ENCODE results near the gene DELE1.
A peak's percentile ranks its signal among the peaks of the same experiment; 100 is the strongest.

The DELE1 gene

DNA sequence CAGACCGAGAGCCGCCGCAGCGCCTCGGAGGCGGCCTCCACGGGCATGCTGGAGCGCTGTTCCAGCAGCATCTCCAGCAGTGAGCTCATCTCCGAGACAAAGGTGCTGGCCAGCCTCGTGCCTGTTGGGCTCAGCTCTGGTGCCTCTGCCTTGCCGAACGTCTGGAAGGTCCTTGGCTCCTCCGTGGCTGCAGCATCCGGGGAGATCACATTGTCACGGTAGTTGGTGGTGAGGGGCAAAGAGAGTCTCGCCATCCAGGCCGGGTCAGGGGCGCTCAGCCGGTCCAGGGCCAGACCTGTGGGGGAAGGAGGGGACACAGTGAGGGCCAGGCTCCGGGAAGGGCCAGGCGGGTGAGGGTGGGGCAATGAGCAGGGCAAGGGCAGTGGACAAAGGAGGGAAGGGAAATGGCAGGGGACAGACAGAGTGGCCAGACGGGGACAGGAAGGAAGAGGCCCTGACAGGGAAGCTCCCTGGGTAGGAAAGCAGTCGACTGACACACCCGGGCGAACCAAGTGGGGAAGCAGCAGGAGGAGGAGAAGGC lies 21.9 kb downstream of the DELE1 start:
- H3K27ac ChIP-seq (ENCODE audit: low read depth, low read length), result no peak overlapping the region
- no peaks in the 10 kb centered on the region for H3K9me3 ChIP-seq (ENCODE audit: insufficient read depth, low read depth, low read length)
- H3K27me3 ChIP-seq (ENCODE audit: insufficient read depth, low read length), result no peaks in the 10 kb centered on the region
- no peak overlapping the region for H3K9ac ChIP-seq (ENCODE audit: low read depth, low read length)
- H3K4me3 ChIP-seq (ENCODE audit: low read length), result no peak overlapping the region
- H3K4me1 ChIP-seq (ENCODE audit: insufficient read depth, low read length), result 0 out of 2 replicates have a peak, but pooled peaks cover 13% of the 10 kb centered on the region
- H3K36me3 ChIP-seq (ENCODE audit: insufficient read depth, low read length), result 0 out of 2 replicates have a peak, but pooled peaks cover 2% of the 10 kb centered on the region
- 66% methylated on average over 25 of the region's 25 CpGs for WGBS

DNA sequence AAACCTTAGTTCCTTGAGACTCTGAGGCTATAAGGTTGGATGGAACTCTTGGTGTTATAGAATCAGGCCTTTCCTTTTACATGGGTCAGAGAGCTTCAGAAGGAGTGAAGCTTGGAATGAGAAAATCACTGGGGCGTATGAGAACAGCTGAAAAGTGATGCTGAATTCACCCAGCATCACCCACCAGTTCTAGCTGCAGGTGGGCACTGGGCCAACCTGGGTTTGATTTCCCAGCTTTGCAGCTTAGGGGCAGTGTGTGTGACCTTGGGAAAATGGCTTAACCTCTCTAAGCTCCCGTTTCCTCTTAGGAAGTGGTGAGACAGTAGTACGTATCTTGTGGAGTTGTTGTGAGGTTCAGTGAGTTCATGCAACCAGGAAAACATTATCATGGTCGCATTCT lies 23.6 kb downstream of the DELE1 start:
- Histone ChIP-seq H3K9me3 (ENCODE audit: insufficient read depth, low read depth, low read length) (no peaks in the 10 kb centered on the region), H3K27me3 (ENCODE audit: insufficient read depth, low read length) (no peaks in the 10 kb centered on the region), H3K27ac (ENCODE audit: low read depth, low read length) (no peak overlapping the region), H3K9ac (ENCODE audit: low read depth, low read length) (no peak overlapping the region), H3K36me3 (ENCODE audit: insufficient read depth, low read length) (no peaks in the 10 kb centered on the region), H3K4me3 (ENCODE audit: low read length) (no peak overlapping the region), H3K4me1 (ENCODE audit: insufficient read depth, low read length) (peaks cover 16% of the 10 kb centered on the region; the same call in 1 of the 2 replicates)
- 91% methylated on average over 4 of the region's 4 CpGs for WGBS

- Histone ChIP-seq H3K27ac (ENCODE audit: low read depth, low read length) (no peak overlapping the region), H3K4me3 (ENCODE audit: low read length) (no peak overlapping the region), H3K4me1 (ENCODE audit: insufficient read depth, low read length) (peaks cover 16% of the 10 kb centered on the region; the same call in 1 of the 2 replicates), H3K36me3 (ENCODE audit: insufficient read depth, low read length) (no peaks in the 10 kb centered on the region), H3K9ac (ENCODE audit: low read depth, low read length) (no peak overlapping the region), H3K9me3 (ENCODE audit: insufficient read depth, low read depth, low read length) (no peaks in the 10 kb centered on the region), H3K27me3 (ENCODE audit: insufficient read depth, low read length) (no peaks in the 10 kb centered on the region)
- WGBS, result 100% methylated on average over 2 of the region's 2 CpGs
These were observed 25.1 kb downstream of the DELE1 start for GRCh38 chr5:141948812-141949211.

- Histone ChIP-seq H3K27me3 (ENCODE audit: insufficient read depth, low read length) (no peaks in the 10 kb centered on the region), H3K9me3 (ENCODE audit: insufficient read depth, low read depth, low read length) (no peaks in the 10 kb centered on the region), H3K4me3 (ENCODE audit: low read length) (no peak overlapping the region), H3K27ac (ENCODE audit: low read depth, low read length) (no peak overlapping the region), H3K4me1 (ENCODE audit: insufficient read depth, low read length) (peaks cover 16% of the 10 kb centered on the region; the same call in 1 of the 2 replicates), H3K36me3 (ENCODE audit: insufficient read depth, low read length) (no peaks in the 10 kb centered on the region), H3K9ac (ENCODE audit: low read depth, low read length) (no peak overlapping the region)
- 83% methylated on average over 1 of the region's 2 CpGs for WGBS
These were observed 25.8 kb downstream of the DELE1 start for GRCh38 chr5:141949511-141949910.

DNA sequence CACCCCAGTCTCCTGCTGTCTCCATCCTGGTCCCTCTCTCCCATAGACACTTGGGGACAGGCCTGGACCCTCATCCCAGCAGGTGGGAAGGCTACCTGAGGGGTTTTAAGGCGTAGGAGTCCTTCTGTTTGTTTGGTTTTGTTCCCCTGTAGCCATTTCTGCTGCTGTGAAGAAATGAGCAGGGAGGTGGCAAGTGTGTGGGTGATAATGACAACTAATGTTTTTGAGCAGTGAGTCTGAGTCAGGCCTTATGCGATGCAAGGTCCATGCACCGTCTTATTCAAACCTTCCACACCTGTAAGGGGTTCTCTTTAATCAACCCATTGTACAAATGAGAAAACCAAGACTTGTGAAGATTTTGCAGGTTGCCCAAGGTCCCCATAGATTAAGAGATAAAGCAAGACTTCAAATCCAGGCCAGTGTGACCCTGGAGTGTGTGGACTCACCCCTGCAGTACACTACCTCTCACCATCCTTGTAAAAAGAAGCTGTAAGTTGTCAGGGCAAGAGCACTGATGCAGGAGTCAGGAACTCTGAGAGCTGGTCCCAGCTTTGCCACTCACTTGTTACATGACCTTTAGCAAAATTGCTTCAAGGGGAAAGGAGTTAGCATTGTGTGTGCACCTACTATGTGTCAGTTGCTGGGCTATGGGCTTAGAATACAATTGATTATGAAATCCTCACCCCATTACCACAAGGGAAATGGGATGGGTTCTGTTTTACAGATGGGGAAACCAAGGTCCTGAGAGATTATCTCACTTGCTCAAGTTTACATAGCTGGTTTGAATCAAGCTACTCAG lies 26.7 kb downstream of the DELE1 start:
- Histone ChIP-seq H3K9ac (ENCODE audit: low read depth, low read length) (no peak overlapping the region), H3K4me3 (ENCODE audit: low read length) (no peak overlapping the region), H3K4me1 (ENCODE audit: insufficient read depth, low read length) (peaks cover 11% of the 10 kb centered on the region; the same call in 1 of the 2 replicates), H3K27ac (ENCODE audit: low read depth, low read length) (no peak overlapping the region), H3K27me3 (ENCODE audit: insufficient read depth, low read length) (no peaks in the 10 kb centered on the region), H3K9me3 (ENCODE audit: insufficient read depth, low read depth, low read length) (no peaks in the 10 kb centered on the region), H3K36me3 (ENCODE audit: insufficient read depth, low read length) (no peaks in the 10 kb centered on the region)
- 94% methylated on average over 3 of the region's 3 CpGs for WGBS

GRCh38 chr5:141951332-141951781 lies 27.7 kb downstream of the DELE1 start:
- Histone ChIP-seq H3K4me3 (ENCODE audit: low read length) (no peak overlapping the region), H3K9ac (ENCODE audit: low read depth, low read length) (no peak overlapping the region), H3K27me3 (ENCODE audit: insufficient read depth, low read length) (no peaks in the 10 kb centered on the region), H3K36me3 (ENCODE audit: insufficient read depth, low read length) (no peaks in the 10 kb centered on the region), H3K9me3 (ENCODE audit: insufficient read depth, low read depth, low read length) (no peaks in the 10 kb centered on the region), H3K27ac (ENCODE audit: low read depth, low read length) (no peak overlapping the region), H3K4me1 (ENCODE audit: insufficient read depth, low read length) (peaks cover 3% of the 10 kb centered on the region; the same call in 1 of the 2 replicates)
- 63% methylated on average over 9 of the region's 9 CpGs for WGBS

DNA sequence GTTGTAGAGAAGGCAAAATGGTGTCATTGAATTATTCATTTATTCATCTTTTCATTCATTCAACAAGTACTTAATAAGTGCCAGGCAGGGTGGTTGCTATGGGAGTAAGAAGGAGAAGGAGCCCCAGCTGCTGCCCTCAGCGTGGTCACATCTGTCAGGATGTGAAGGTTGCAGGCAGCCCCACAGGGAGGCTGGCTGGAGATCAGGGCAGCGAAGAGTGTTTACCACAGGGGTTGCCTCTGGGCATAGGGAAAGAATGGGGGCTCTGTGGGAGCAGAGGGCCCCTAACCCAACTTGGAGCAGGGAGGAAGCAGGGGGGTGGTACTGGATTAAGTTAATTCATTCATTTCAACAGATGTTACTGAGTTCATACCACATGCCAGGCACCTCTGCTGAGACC lies 28.3 kb downstream of the DELE1 start:
- no peaks in the 10 kb centered on the region for H3K9me3 ChIP-seq (ENCODE audit: insufficient read depth, low read depth, low read length)
- H3K27me3 ChIP-seq (ENCODE audit: insufficient read depth, low read length), result no peaks in the 10 kb centered on the region
- no peak overlapping the region for H3K27ac ChIP-seq (ENCODE audit: low read depth, low read length)
- H3K36me3 ChIP-seq (ENCODE audit: insufficient read depth, low read length), result no peaks in the 10 kb centered on the region
- no peak overlapping the region for H3K4me3 ChIP-seq (ENCODE audit: low read length)
- peaks cover 3% of the 10 kb centered on the region; the same call in 1 of the 2 replicates for H3K4me1 ChIP-seq (ENCODE audit: insufficient read depth, low read length)
- WGBS, result 87% methylated on average over 2 of the region's 2 CpGs
- no peak overlapping the region for H3K9ac ChIP-seq (ENCODE audit: low read depth, low read length)

DNA sequence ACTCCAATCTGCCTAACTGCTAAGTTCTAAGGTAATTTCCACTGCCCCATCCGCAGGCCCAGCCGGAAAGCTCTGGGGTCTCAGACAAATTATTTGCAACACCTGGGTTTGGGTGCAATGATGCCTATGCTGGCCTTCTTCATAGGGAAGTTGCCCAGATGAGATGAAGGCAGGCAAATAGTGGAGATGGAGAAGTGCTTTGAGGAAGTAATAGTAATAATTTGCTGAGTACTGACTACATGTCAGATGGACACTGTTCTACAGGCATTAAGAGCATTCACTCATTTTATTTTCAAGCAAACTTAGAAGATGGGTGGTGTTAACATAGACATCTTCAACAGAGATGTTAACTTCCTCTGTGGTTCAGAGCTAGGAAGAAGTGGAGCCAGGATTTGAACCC lies 30.5 kb downstream of the DELE1 start:
- H3K9me3 ChIP-seq (ENCODE audit: insufficient read depth, low read depth, low read length), result no peaks in the 10 kb centered on the region
- no peak overlapping the region for H3K9ac ChIP-seq (ENCODE audit: low read depth, low read length)
- H3K4me1 ChIP-seq (ENCODE audit: insufficient read depth, low read length), result peaks cover 14% of the 10 kb centered on the region; the same call in 1 of the 2 replicates
- no peaks in the 10 kb centered on the region for H3K27me3 ChIP-seq (ENCODE audit: insufficient read depth, low read length)
- H3K27ac ChIP-seq (ENCODE audit: low read depth, low read length), result no peak overlapping the region
- H3K4me3 ChIP-seq (ENCODE audit: low read length), result no peak overlapping the region
- no peaks in the 10 kb centered on the region for H3K36me3 ChIP-seq (ENCODE audit: insufficient read depth, low read length)
- over 99% methylated on average over 2 of the region's 2 CpGs for WGBS

DNA sequence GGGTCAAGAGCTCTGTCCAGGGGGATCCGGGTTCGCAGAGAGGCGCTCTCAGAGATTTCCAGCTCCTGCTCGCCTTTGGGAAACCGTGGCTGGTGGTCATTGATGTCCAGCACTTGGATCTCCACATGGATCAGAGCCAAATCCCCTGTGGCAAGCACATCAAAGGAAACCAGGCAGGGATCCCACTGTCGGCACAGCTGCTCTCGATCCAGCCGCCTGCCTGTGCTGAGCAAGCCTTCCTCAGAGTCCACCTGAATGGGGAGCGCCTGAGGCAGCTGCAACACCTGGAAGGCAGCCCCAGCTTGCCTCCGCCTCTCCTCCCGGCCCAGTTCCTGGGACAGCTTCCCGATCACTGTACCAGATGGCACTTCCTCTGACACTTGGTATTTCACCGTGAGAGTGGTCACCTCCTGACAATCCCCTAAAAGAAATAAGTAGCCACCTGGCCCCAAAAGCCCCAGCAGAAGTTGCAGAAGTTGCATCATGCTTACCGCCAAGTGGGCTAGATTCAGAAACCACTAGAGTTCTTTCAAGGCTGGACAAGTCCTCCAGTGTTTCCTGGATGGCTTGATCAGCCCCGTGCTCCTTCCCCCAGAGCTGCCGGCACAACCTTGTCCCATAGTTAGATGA lies 33.8 kb downstream of the DELE1 start:
- no peak overlapping the region for H3K27ac ChIP-seq (ENCODE audit: low read depth, low read length)

DNA sequence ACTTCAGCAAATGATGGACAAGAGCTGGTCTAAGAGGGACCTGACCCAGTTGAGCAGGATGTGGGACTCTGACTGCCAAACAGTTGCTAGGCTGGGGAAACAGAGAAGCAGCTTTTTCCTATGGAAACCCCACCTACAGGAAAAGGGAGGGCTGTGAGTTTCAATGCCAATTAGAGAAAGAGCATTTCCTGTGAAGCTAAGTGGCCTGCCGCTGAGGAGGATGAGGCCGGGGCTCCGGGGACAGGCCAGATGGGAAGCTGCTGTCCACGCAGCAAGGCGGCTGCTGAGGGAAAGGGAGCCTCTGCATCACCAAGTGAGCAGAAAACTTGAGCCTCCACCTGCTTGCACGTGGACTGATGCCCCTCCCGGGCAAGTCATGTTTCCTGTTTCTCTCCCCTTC lies 34.4 kb downstream of the DELE1 start, which contains the start of gene PCDH12:
Gene PCDH12 (minus strand): TSS at position 90 of the 400 bp plus-strand sequence. CDS start 351 bp downstream, outside the sequence.
- Histone ChIP-seq H3K9ac (ENCODE audit: low read depth, low read length) (0 out of 2 replicates have a peak within 1 kb of the TSS, but pooled peaks have one; percentile 22), H3K4me3 (ENCODE audit: low read length) (no peak within 1 kb of the TSS), H3K4me1 (ENCODE audit: insufficient read depth, low read length) (peaks cover 20% of the 10 kb centered on the region), H3K36me3 (ENCODE audit: insufficient read depth, low read length) (no peaks in the 10 kb centered on the region), H3K9me3 (ENCODE audit: insufficient read depth, low read depth, low read length) (no peaks in the 10 kb centered on the region), H3K27me3 (ENCODE audit: insufficient read depth, low read length) (no peaks in the 10 kb centered on the region), H3K27ac (ENCODE audit: low read depth, low read length) (no peak within 1 kb of the TSS)
- WGBS, result 53% methylated on average over 7 of the region's 7 CpGs

More for the DNA sequence above, 33.8 kb downstream of the DELE1 start:
- no peak overlapping the region for H3K4me3 ChIP-seq (ENCODE audit: low read length)
- no peaks in the 10 kb centered on the region for H3K27me3 ChIP-seq (ENCODE audit: insufficient read depth, low read length)
- H3K9me3 ChIP-seq (ENCODE audit: insufficient read depth, low read depth, low read length), result no peaks in the 10 kb centered on the region
- H3K9ac ChIP-seq (ENCODE audit: low read depth, low read length), result no peak overlapping the region
- H3K36me3 ChIP-seq (ENCODE audit: insufficient read depth, low read length), result no peaks in the 10 kb centered on the region
- H3K4me1 ChIP-seq (ENCODE audit: insufficient read depth, low read length), result peaks cover 20% of the 10 kb centered on the region
- 90% methylated on average over 16 of the region's 16 CpGs for WGBS
